WTC11 (cell line): ENCODE data around the gene MC2R. TPM values are rescaled to one million over a fixed set of nuclear protein-coding genes. Genes with fewer than 3 reads are reported as not detected.

Source experiments
- ATAC-seq: fragments of 200-7000 bp; cut with Tn5 transposase; 2 replicates; pipeline ENCODE4 v1.10.0; 2021; ENCODE audit warnings: mild to moderate bottlenecking, moderate library complexity
- CTCF ChIA-PET: fragments of 300-600 bp; sonication (Branson Sonifier 250); formaldehyde crosslinking; loops from one replicate; lab custom pipeline; 2021; ENCODE audit warnings: antibody characterized with exemption; lab: Charles Lee
- POLR2A ChIA-PET: fragments of 350-600 bp; sonication (Branson Sonifier 250); formaldehyde crosslinking; loops from one replicate; lab custom pipeline; 2021; ENCODE audit warnings: antibody characterized with exemption; lab: Charles Lee
- DNase-seq: peaks from one replicate; pipeline ENCODE4 v3.0.0; 2021; ENCODE audit warnings: low spot score
- H3K27ac Mint-ChIP-seq: 2 replicates; pipeline ENCODE4 v1.8.0; 2021; ENCODE audit warnings: mixed read lengths
- H3K27me3 Mint-ChIP-seq: 2 replicates; pipeline ENCODE4 v1.8.0; 2021; ENCODE audit warnings: low read depth, mild to moderate bottlenecking, moderate library complexity, mixed read lengths
- H3K36me3 Mint-ChIP-seq: 2 replicates; pipeline ENCODE4 v1.8.0; 2021; ENCODE audit warnings: mixed read lengths
- H3K4me1 Mint-ChIP-seq: 2 replicates; pipeline ENCODE4 v1.8.0; 2022; ENCODE audit warnings: mixed read lengths
- H3K4me3 Mint-ChIP-seq: 2 replicates; pipeline ENCODE4 v1.8.0; 2021; ENCODE audit warnings: mild to moderate bottlenecking, moderate library complexity, mixed read lengths
- H3K9me3 Mint-ChIP-seq: 2 replicates; pipeline ENCODE4 v1.8.0; 2021; ENCODE audit warnings: mixed read lengths
- ATF1 ChIP-seq: sonication (generic); formaldehyde crosslinking; IDR thresholded peaks from 2 replicates; pipeline ENCODE4 v1.8.1; 2023; ENCODE audit warnings: mild to moderate bottlenecking, moderate library complexity, missing genetic modification reagents
- CBFB ChIP-seq: sonication (generic); formaldehyde crosslinking; IDR thresholded peaks from 2 replicates; pipeline ENCODE4 v1.8.1; 2022; ENCODE audit warnings: mild to moderate bottlenecking, low read depth, missing genetic modification reagents
- CREM ChIP-seq: sonication (generic); formaldehyde crosslinking; IDR thresholded peaks from 2 replicates; pipeline ENCODE4 v1.8.1; 2022; ENCODE audit warnings: mild to moderate bottlenecking, missing genetic modification reagents, moderate library complexity
- E2F5 ChIP-seq: sonication (generic); formaldehyde crosslinking; IDR thresholded peaks from 2 replicates; pipeline ENCODE4 v1.8.1; 2022; ENCODE audit warnings: mild to moderate bottlenecking, moderate library complexity, missing genetic modification reagents
- ESRRA ChIP-seq: sonication (generic); formaldehyde crosslinking; IDR thresholded peaks from 2 replicates; pipeline ENCODE4 v1.8.1; 2022; ENCODE audit warnings: mild to moderate bottlenecking, missing genetic modification reagents, borderline replicate concordance
- ETV6 ChIP-seq: sonication (generic); formaldehyde crosslinking; IDR thresholded peaks from 2 replicates; pipeline ENCODE4 v1.8.1; 2022; ENCODE audit warnings: mild to moderate bottlenecking, missing genetic modification reagents
- GABPB1 ChIP-seq: sonication (generic); formaldehyde crosslinking; IDR thresholded peaks from 2 replicates; pipeline ENCODE4 v1.8.1; 2023; ENCODE audit warnings: mild to moderate bottlenecking, missing genetic modification reagents
- GRHL2 ChIP-seq: fragments of 250-450 bp; sonication (Bioruptor Pico); IDR thresholded peaks from 2 replicates; pipeline ENCODE4 v1.8.0; 2022; ENCODE audit warnings: mild to moderate bottlenecking, moderate library complexity; ENCODE audit not compliant: insufficient replicate concordance, severe bottlenecking
- JAZF1 ChIP-seq: fragments of 250-450 bp; sonication (Bioruptor Pico); IDR thresholded peaks from 2 replicates; pipeline ENCODE4 v1.9.0; 2021; ENCODE audit warnings: moderate library complexity, mild to moderate bottlenecking, inconsistent platforms
- JUN ChIP-seq: sonication (generic); formaldehyde crosslinking; IDR thresholded peaks from 2 replicates; pipeline ENCODE4 v1.8.0; 2023; ENCODE audit warnings: mild to moderate bottlenecking, missing genetic modification reagents
- KAT7 ChIP-seq: sonication (generic); formaldehyde crosslinking; IDR thresholded peaks from 2 replicates; pipeline ENCODE4 v1.8.1; 2023; ENCODE audit warnings: missing genetic modification reagents, mild to moderate bottlenecking, borderline replicate concordance
- MAX ChIP-seq: sonication (generic); formaldehyde crosslinking; IDR thresholded peaks from 2 replicates; pipeline ENCODE4 v1.8.0; 2022; ENCODE audit warnings: mild to moderate bottlenecking, missing genetic modification reagents
- MXD4 ChIP-seq: fragments of 250-450 bp; sonication (Bioruptor Pico); IDR thresholded peaks from 2 replicates; pipeline ENCODE4 v1.8.0; 2021; ENCODE audit warnings: mild to moderate bottlenecking, moderate library complexity, borderline replicate concordance
- NFATC4 ChIP-seq: fragments of 250-450 bp; sonication (Bioruptor Pico); IDR thresholded peaks from 2 replicates; pipeline ENCODE4 v1.9.0; 2021; ENCODE audit warnings: mild to moderate bottlenecking
- NFYB ChIP-seq: sonication (generic); formaldehyde crosslinking; conservative IDR thresholded peaks from 2 replicates; pipeline ENCODE4 v1.8.0; 2022; ENCODE audit warnings: low read depth, missing genetic modification reagents
- NR3C1 ChIP-seq: sonication (generic); formaldehyde crosslinking; conservative IDR thresholded peaks from 2 replicates; pipeline ENCODE4 v1.8.1; 2023; ENCODE audit warnings: low read depth, mild to moderate bottlenecking, missing genetic modification reagents
- OVOL2 ChIP-seq: fragments of 250-450 bp; sonication (Bioruptor Pico); IDR thresholded peaks from 2 replicates; pipeline ENCODE4 v1.9.0; 2021; ENCODE audit warnings: mild to moderate bottlenecking, borderline replicate concordance
- RELA ChIP-seq: sonication (generic); formaldehyde crosslinking; IDR thresholded peaks from 2 replicates; pipeline ENCODE4 v1.8.1; 2022; ENCODE audit warnings: missing genetic modification reagents, mild to moderate bottlenecking, borderline replicate concordance
- SP1 ChIP-seq: sonication (generic); formaldehyde crosslinking; conservative IDR thresholded peaks from 2 replicates; pipeline ENCODE4 v1.8.1; 2022; ENCODE audit warnings: missing genetic modification reagents
- TCF7 ChIP-seq: sonication (generic); formaldehyde crosslinking; IDR thresholded peaks from 2 replicates; pipeline ENCODE4 v1.8.0; 2022; ENCODE audit warnings: mild to moderate bottlenecking, low read depth, missing genetic modification reagents, moderate library complexity
- TEAD4 ChIP-seq: sonication (generic); formaldehyde crosslinking; IDR thresholded peaks from 2 replicates; pipeline ENCODE4 v1.8.0; 2022; ENCODE audit warnings: mild to moderate bottlenecking, missing genetic modification reagents
- TP53 ChIP-seq: sonication (generic); formaldehyde crosslinking; IDR thresholded peaks from 2 replicates; pipeline ENCODE4 v1.8.1; 2023; ENCODE audit warnings: mild to moderate bottlenecking, missing genetic modification reagents
- USF1 ChIP-seq: sonication (generic); formaldehyde crosslinking; IDR thresholded peaks from 2 replicates; pipeline ENCODE4 v1.8.0; 2022; ENCODE audit warnings: mild to moderate bottlenecking, missing genetic modification reagents
- ZNF232 ChIP-seq: sonication (generic); formaldehyde crosslinking; IDR thresholded peaks from 2 replicates; pipeline ENCODE4 v1.8.0; 2022; ENCODE audit warnings: mild to moderate bottlenecking, missing genetic modification reagents
- ZNF396 ChIP-seq: fragments of 250-450 bp; sonication (Bioruptor Pico); IDR thresholded peaks from 2 replicates; pipeline ENCODE4 v1.8.0; 2021; ENCODE audit warnings: mild to moderate bottlenecking, moderate library complexity, borderline replicate concordance
- ZNF671 ChIP-seq: fragments of 250-450 bp; sonication (Bioruptor Pico); IDR thresholded peaks from 2 replicates; pipeline ENCODE4 v1.8.0; 2021; ENCODE audit warnings: mild to moderate bottlenecking
- total RNA-seq: library from RNA; stranded (reverse); gene quantifications from 3 replicates; pipeline ENCODE4 v1.2.3, GENCODE V29; 2021
- TF ChIP-seq, protein P1 (sequence below): sonication (generic); formaldehyde crosslinking; IDR thresholded peaks from 2 replicates; pipeline ENCODE4 v1.8.1; 2023; ENCODE audit warnings: mild to moderate bottlenecking, missing genetic modification reagents, moderate library complexity
- TF ChIP-seq, protein P2 (sequence below): sonication (generic); formaldehyde crosslinking; IDR thresholded peaks from 2 replicates; pipeline ENCODE4 v1.8.0; 2022; ENCODE audit warnings: mild to moderate bottlenecking, missing genetic modification reagents
- TF ChIP-seq, protein P3 (sequence below): fragments of 250-450 bp; sonication (Bioruptor Pico); IDR thresholded peaks from 2 replicates; pipeline ENCODE4 v1.9.0; 2021; ENCODE audit warnings: moderate library complexity, mild to moderate bottlenecking, inconsistent platforms, borderline replicate concordance

MC2R gene
- total RNA-seq, 1 experiment from 2014 or later: not detected

- ChIA-PET CTCF (interaction anchor here (0.6 kb wide), 1 partner anchor 265 kb away, joined by 3 read pairs; no protein-coding TSS in a partner anchor), POLR2A (no interaction called here)
- Mint-ChIP-seq H3K9me3 (0 out of 2 replicates have a peak, but pooled peaks cover 4% of the 10 kb centered on the region), H3K4me3 (no peak overlapping the region), H3K27me3 (peaks cover 1% of the 10 kb centered on the region; the same call in 1 of the 2 replicates), H3K4me1 (peaks cover 23% of the 10 kb centered on the region), H3K27ac (no peak overlapping the region), H3K36me3 (no peaks in the 10 kb centered on the region)
- DNase-seq (no peak), ATAC-seq (peak; percentile 64)
- no peak for TF ChIP-seq NFATC4 (CRISPR knock-in tag)
- TF ChIP-seq SP1: no peak
- no peak for TF ChIP-seq ZNF396 (CRISPR knock-in tag)
- TF ChIP-seq GABPB1 (CRISPR knock-in tag): no peak
- TF ChIP-seq NR3C1 (CRISPR knock-in tag): no peak
- TF ChIP-seq CBFB: no peak
- no peak for TF ChIP-seq NFYB (CRISPR knock-in tag)
Measured at GRCh38 chr18:13877157-13877556, 38.2 kb downstream of the MC2R start.

DNA sequence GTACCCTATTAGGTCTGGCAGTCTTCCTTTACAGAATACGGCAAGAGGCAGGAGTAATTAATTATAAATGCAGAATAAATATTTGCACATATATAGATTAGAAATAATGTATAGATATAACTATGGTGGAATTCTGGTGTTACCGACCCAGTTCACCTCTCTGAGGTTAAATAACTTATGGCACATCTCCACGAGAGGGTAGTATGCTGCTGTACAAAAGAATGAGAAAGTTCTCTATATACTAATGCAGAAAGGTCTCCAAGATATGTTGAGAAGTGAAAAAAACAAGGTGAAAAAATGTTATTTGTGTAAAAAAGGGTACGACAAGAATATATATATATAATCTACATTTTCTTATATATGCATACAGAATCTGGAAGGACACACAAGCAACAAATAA, 40.8 kb downstream of the MC2R start:
- CTCF ChIA-PET: no interaction called here
- POLR2A ChIA-PET: no interaction called here

GRCh38 chr18:13872932-13873331, 42.4 kb downstream of the MC2R start:
- Mint-ChIP-seq H3K4me1 (peaks cover 18% of the 10 kb centered on the region), H3K27ac (no peak overlapping the region), H3K9me3 (0 out of 2 replicates have a peak, but pooled peaks cover 4% of the 10 kb centered on the region), H3K27me3 (peaks cover 32% of the 10 kb centered on the region), H3K36me3 (no peaks in the 10 kb centered on the region), H3K4me3 (no peak overlapping the region)
- TF ChIP-seq JUN (CRISPR knock-in tag) (no peak), ZNF671 (no peak), NR3C1 (CRISPR knock-in tag) (no peak), JAZF1 (no peak), MXD4 (no peak), ESRRA (CRISPR knock-in tag) (no peak), E2F5 (CRISPR knock-in tag) (no peak), GRHL2 (CRISPR knock-in tag) (no peak), ETV6 (CRISPR knock-in tag) (no peak), TP53 (CRISPR knock-in tag) (no peak), OVOL2 (CRISPR knock-in tag) (no peak), USF1 (CRISPR knock-in tag) (no peak), ZNF396 (CRISPR knock-in tag) (no peak), ATF1 (CRISPR knock-in tag) (no peak)
- ChIA-PET CTCF (interaction anchor here (0.6 to 2.1 kb wide), 5 partner anchors 23 to 214 kb away, joined by 3 to 12 read pairs (median 3); partner anchors contain the start of gene MC2R), POLR2A (no interaction called here)
- DNase-seq: no peak
- peak; percentile 61 for ATAC-seq

More for the DNA sequence above, 40.8 kb downstream of the MC2R start:
- TF ChIP-seq JAZF1: no peak
- no peak for TF ChIP-seq MAX (CRISPR knock-in tag)
- no peak for TF ChIP-seq USF1 (CRISPR knock-in tag)
- TF ChIP-seq, protein P1, sequence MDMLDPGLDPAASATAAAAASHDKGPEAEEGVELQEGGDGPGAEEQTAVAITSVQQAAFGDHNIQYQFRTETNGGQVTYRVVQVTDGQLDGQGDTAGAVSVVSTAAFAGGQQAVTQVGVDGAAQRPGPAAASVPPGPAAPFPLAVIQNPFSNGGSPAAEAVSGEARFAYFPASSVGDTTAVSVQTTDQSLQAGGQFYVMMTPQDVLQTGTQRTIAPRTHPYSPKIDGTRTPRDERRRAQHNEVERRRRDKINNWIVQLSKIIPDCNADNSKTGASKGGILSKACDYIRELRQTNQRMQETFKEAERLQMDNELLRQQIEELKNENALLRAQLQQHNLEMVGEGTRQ (CRISPR knock-in tag): no peak
- TF ChIP-seq ZNF232: no peak
- TF ChIP-seq CREM (CRISPR knock-in tag): no peak
- TF ChIP-seq TCF7: no peak
- TF ChIP-seq, protein P2, sequence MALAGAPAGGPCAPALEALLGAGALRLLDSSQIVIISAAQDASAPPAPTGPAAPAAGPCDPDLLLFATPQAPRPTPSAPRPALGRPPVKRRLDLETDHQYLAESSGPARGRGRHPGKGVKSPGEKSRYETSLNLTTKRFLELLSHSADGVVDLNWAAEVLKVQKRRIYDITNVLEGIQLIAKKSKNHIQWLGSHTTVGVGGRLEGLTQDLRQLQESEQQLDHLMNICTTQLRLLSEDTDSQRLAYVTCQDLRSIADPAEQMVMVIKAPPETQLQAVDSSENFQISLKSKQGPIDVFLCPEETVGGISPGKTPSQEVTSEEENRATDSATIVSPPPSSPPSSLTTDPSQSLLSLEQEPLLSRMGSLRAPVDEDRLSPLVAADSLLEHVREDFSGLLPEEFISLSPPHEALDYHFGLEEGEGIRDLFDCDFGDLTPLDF (CRISPR knock-in tag): no peak
- TF ChIP-seq, protein P3, sequence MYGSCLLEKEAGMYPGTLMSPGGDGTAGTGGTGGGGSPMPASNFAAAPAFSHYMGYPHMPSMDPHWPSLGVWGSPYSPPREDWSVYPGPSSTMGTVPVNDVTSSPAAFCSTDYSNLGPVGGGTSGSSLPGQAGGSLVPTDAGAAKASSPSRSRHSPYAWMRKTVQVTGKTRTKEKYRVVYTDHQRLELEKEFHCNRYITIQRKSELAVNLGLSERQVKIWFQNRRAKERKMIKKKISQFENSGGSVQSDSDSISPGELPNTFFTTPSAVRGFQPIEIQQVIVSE (CRISPR knock-in tag): no peak
- TF ChIP-seq TEAD4 (CRISPR knock-in tag): no peak
- no peak for TF ChIP-seq KAT7 (CRISPR knock-in tag)
- no peak for TF ChIP-seq RELA (CRISPR knock-in tag)
- TF ChIP-seq NFATC4 (CRISPR knock-in tag): no peak
- ATAC-seq (no peak), DNase-seq (no peak)
- no peak overlapping the region for H3K27ac Mint-ChIP-seq
- peaks cover 25% of the 10 kb centered on the region for H3K4me1 Mint-ChIP-seq
- no peaks in the 10 kb centered on the region for H3K36me3 Mint-ChIP-seq
- 0 out of 2 replicates have a peak, but pooled peaks cover 4% of the 10 kb centered on the region for H3K9me3 Mint-ChIP-seq
- no peak overlapping the region for H3K4me3 Mint-ChIP-seq
- peaks cover 16% of the 10 kb centered on the region for H3K27me3 Mint-ChIP-seq
